Caco-2 (cell line): Measurements from ENCODE around the gene IQSEC1. TPM values are rescaled to one million over a fixed set of nuclear protein-coding genes. Genes with fewer than 3 reads are reported as not detected.

Experiments used
- BruUV-seq: library from RNA; stranded (reverse); fragments of 400-500 nt; replicated peaks from 2 replicates; lab custom pipeline; 2021; lab: Mats Ljungman, UMichigan
- CTCF ChIA-PET: fragments of 300-600 bp; sonication (Branson Sonifier 250); formaldehyde crosslinking; loops from one replicate; lab custom pipeline; 2022; ENCODE audit warnings: antibody characterized with exemption; lab: Charles Lee
- POLR2A ChIA-PET: fragments of 300-600 bp; sonication (Branson Sonifier 250); formaldehyde crosslinking; loops from one replicate; lab custom pipeline; 2022; ENCODE audit warnings: antibody characterized with exemption; lab: Charles Lee
- DNase-seq, 2 experiments: peaks; one replicate each; pipeline versions ENCODE4 v3.0.0 to v3.0.0-alpha.2; 2020 to 2022
- H3K27me3 ChIP-seq: replicated peaks from 2 replicates; pipeline ENCODE4 v1.6.0; 2011; ENCODE audit warnings: low read length; ENCODE audit not compliant: control insufficient read depth, insufficient read depth
- H3K36me3 ChIP-seq: 2 replicates; pipeline ENCODE4 v1.5.1; 2011; ENCODE audit warnings: low read length; ENCODE audit not compliant: control insufficient read depth, insufficient read depth
- H3K4me1 ChIP-seq: fragments of 250-450 bp; sonication (Bioruptor Pico); 2 replicates; pipeline ENCODE4 v1.5.1; 2020; ENCODE audit warnings: mild to moderate bottlenecking
- H3K4me3 ChIP-seq: 2 replicates; pipeline ENCODE4 v1.5.1; 2011; ENCODE audit warnings: low read depth, mild to moderate bottlenecking, control low read depth, low read length
- H3K9me3 ChIP-seq: fragments of 250-450 bp; sonication (Bioruptor Pico); 2 replicates; pipeline ENCODE4 v1.5.1; 2020; ENCODE audit warnings: mild to moderate bottlenecking, moderate library complexity
- H3K27ac Mint-ChIP-seq: one replicate; pipeline ENCODE4 v1.8.0; 2022; ENCODE audit warnings: mixed read lengths; ENCODE audit not compliant: unreplicated experiment
- H3K27me3 Mint-ChIP-seq: one replicate; pipeline ENCODE4 v1.8.0; 2022; ENCODE audit warnings: mixed read lengths; ENCODE audit not compliant: insufficient read depth, unreplicated experiment
- H3K36me3 Mint-ChIP-seq: one replicate; pipeline ENCODE4 v1.8.0; 2022; ENCODE audit warnings: mild to moderate bottlenecking, mixed read lengths; ENCODE audit not compliant: insufficient read depth, unreplicated experiment
- H3K4me1 Mint-ChIP-seq: one replicate; pipeline ENCODE4 v1.8.0; 2022; ENCODE audit warnings: low read depth, mixed read lengths; ENCODE audit not compliant: unreplicated experiment
- H3K4me3 Mint-ChIP-seq: one replicate; pipeline ENCODE4 v1.8.0; 2022; ENCODE audit warnings: mild to moderate bottlenecking, moderate library complexity, mixed read lengths; ENCODE audit not compliant: unreplicated experiment
- H3K9me3 Mint-ChIP-seq: one replicate; pipeline ENCODE4 v1.8.0; 2022; ENCODE audit warnings: mixed read lengths; ENCODE audit not compliant: unreplicated experiment
- CTCF ChIP-seq, 2 experiments: fragments of 200-600 bp in 1 of 2; IDR thresholded peaks; 1 replicate in 1 of 2; 2 replicates in 1 of 2; pipeline versions ENCODE4 v1.5.1 to v1.8.0; 2011 to 2022; ENCODE audit warnings: antibody characterized with exemption in 1 of 2, control low read depth in 1 of 2, inconsistent platforms in 1 of 2, low read depth in 1 of 2, low read length in 1 of 2, mild to moderate bottlenecking in 1 of 2, moderate library complexity in 1 of 2; ENCODE audit not compliant: insufficient read depth in 1 of 2, severe bottlenecking in 1 of 2, unreplicated experiment in 1 of 2
- intact Hi-C: fragments of 100-400 bp; cut with micrococcal nuclease; formaldehyde crosslinking; loops from one replicate; pipeline ENCODE4 v1.10.0; 2022; ENCODE audit not compliant: unreplicated experiment
- total RNA-seq: library from RNA; stranded (reverse); gene quantifications from 2 replicates; pipeline ENCODE4 v1.2.3, GENCODE V29; 2022

The IQSEC1 gene
- total RNA-seq, 1 experiment from 2014 or later: 40.0 TPM

- no peak overlapping the region for H3K27ac Mint-ChIP-seq
- H3K27me3 Mint-ChIP-seq: no peaks in the 10 kb centered on the region
- Histone ChIP-seq H3K9me3 (peaks cover 4% of the 10 kb centered on the region; the same call in 1 of the 2 replicates), H3K36me3 (no peaks in the 10 kb centered on the region), H3K4me3 (no peak overlapping the region), H3K27me3 (no peaks in the 10 kb centered on the region), H3K4me1 (peaks cover 5% of the 10 kb centered on the region; the same call in 1 of the 2 replicates)
- peak; percentile 84 to 85 for DNase-seq
- peaks cover 8% of the 10 kb centered on the region for H3K4me1 Mint-ChIP-seq
- no peaks in the 10 kb centered on the region for H3K36me3 Mint-ChIP-seq
- intact Hi-C loops: loop anchor here (1.0 kb wide), 3 partner anchors 24 to 127 kb away; no protein-coding TSS in a partner anchor
- BruUV-seq: no TSS peak
- H3K4me3 Mint-ChIP-seq: peak overlapping the region; percentile 51
- ChIA-PET POLR2A (no interaction called here), CTCF (interaction anchor here (0.7 to 1.4 kb wide), 4 partner anchors 10 to 116 kb away, joined by 5 to 13 read pairs (median 5); no protein-coding TSS in a partner anchor)
- peaks cover 21% of the 10 kb centered on the region for H3K9me3 Mint-ChIP-seq
- peak; percentile 83 to 95 for TF ChIP-seq CTCF (IDR thresholded peaks at IDR 0.05; ENCODE audit: insufficient read depth in 1 of 2, low read depth in 1 of 2, low read length in 1 of 2, severe bottlenecking in 1 of 2, unreplicated experiment in 1 of 2)
These were observed 204.9 kb downstream of the IQSEC1 start for GRCh38 chr3:12868039-12869034.

DNA sequence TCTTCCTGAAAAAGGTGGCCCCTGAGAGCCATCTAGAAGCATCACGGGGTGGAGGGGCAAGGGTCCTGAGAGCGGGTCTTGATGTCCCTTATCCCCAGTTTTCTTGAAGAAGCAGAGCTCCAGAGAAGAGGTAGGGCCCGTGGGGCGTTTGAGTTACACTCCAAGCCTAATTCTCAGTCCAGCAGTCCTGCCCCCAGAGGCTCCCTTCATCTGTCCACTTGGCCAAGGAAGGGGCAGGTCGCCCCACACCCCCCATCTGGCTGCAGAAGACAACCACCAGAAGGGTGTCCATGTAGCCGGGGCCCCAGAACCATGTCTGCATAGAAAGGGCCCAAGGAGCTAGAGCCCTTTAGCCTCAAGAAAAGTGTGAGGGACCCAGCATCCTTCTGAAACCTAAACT is 206.4 kb downstream of the IQSEC1 start:
- no peaks in the 10 kb centered on the region for H3K27me3 Mint-ChIP-seq
- peaks cover 8% of the 10 kb centered on the region for H3K4me1 Mint-ChIP-seq
- BruUV-seq: no TSS peak
- ChIA-PET CTCF (interaction anchor here (0.7 kb wide), 1 partner anchor 22 kb away, joined by 3 read pairs; no protein-coding TSS in a partner anchor), POLR2A (no interaction called here)
- no peaks in the 10 kb centered on the region for H3K36me3 Mint-ChIP-seq
- no peaks in the 10 kb centered on the region for H3K27me3 ChIP-seq
- no peak for DNase-seq
- H3K4me3 ChIP-seq: no peak overlapping the region
- H3K4me1 ChIP-seq: peaks cover 5% of the 10 kb centered on the region; the same call in 1 of the 2 replicates
- H3K9me3 Mint-ChIP-seq: peaks cover 21% of the 10 kb centered on the region
- no peak overlapping the region for H3K27ac Mint-ChIP-seq
- no peaks in the 10 kb centered on the region for H3K36me3 ChIP-seq
- intact Hi-C loops: no loop called here
- peaks cover 4% of the 10 kb centered on the region; the same call in 1 of the 2 replicates for H3K9me3 ChIP-seq
- no peak overlapping the region for H3K4me3 Mint-ChIP-seq
- TF ChIP-seq CTCF (IDR thresholded peaks at IDR 0.05; ENCODE audit: insufficient read depth in 1 of 2, low read depth in 1 of 2, low read length in 1 of 2, severe bottlenecking in 1 of 2, unreplicated experiment in 1 of 2): no peak

DNA sequence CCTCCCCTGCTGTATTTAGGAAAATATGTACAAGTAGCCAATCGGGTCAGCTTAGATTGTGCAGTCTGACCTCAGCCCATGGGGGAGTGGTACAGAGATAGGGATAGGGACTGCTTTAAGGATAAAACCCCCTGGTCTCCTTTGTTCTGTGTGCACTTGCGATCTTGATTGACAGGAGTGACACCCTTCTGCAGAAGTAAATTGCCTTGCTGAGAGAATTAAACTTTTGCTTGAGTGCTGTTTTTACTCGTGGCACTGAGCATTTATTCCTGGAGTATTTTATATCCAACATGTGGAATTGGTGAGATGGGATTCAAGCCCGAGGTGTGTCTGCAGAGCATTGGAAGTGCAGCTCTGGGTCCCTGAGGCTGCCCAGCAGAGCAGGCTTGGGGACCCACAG is 208.0 kb downstream of the IQSEC1 start:
- POLR2A ChIA-PET: no interaction called here
- intact Hi-C loops: no loop called here
- H3K27me3 ChIP-seq: no peaks in the 10 kb centered on the region
- H3K36me3 ChIP-seq: no peaks in the 10 kb centered on the region
- H3K9me3 ChIP-seq: peaks cover 4% of the 10 kb centered on the region; the same call in 1 of the 2 replicates
- CTCF ChIA-PET: no interaction called here
- BruUV-seq: no TSS peak
- no peak overlapping the region for H3K4me3 ChIP-seq
- H3K27ac Mint-ChIP-seq: no peak overlapping the region
- peaks cover 5% of the 10 kb centered on the region; the same call in 1 of the 2 replicates for H3K4me1 ChIP-seq
- H3K27me3 Mint-ChIP-seq: no peaks in the 10 kb centered on the region
- peaks cover 8% of the 10 kb centered on the region for H3K4me1 Mint-ChIP-seq
- H3K36me3 Mint-ChIP-seq: no peaks in the 10 kb centered on the region
- DNase-seq: no peak
- peaks cover 21% of the 10 kb centered on the region for H3K9me3 Mint-ChIP-seq
- no peak for TF ChIP-seq CTCF (IDR thresholded peaks at IDR 0.05; ENCODE audit: insufficient read depth in 1 of 2, low read depth in 1 of 2, low read length in 1 of 2, severe bottlenecking in 1 of 2, unreplicated experiment in 1 of 2)
- H3K4me3 Mint-ChIP-seq: no peak overlapping the region
